Stromal cell of bone marrow (primary cell): ENCODE measurements around the gene EPHA10.
"Not testable (repeated sequence)": the region's sequence is repeated elsewhere in the genome, so short reads cannot be mapped to it uniquely, and the experiment has no call there.

Experiments used
- DNase-seq: peaks from one replicate; pipeline ENCODE4 v3.0.0-alpha.2; 2012; ENCODE audit warnings: low read depth

The EPHA10 gene

GRCh38 chr1:37771440-37771839 is 6.5 kb upstream of the EPHA10 start:
- DNase-seq: not testable (repeated sequence)

GRCh38 chr1:37767488-37767887 is 2.6 kb upstream of the EPHA10 start:
- no peak for DNase-seq

- no peak for DNase-seq
Measured at GRCh38 chr1:37765916-37766664, 1.2 kb upstream of the EPHA10 start.

GRCh38 chr1:37764414-37764825 is 500 bp downstream of the EPHA10 start:
- DNase-seq: peak; percentile 3

GRCh38 chr1:37763791-37764413 is 1.0 kb downstream of the EPHA10 start:
- no peak for DNase-seq

GRCh38 chr1:37762516-37762915 is 2.4 kb downstream of the EPHA10 start:
- no peak for DNase-seq

- no peak for DNase-seq
Measured at GRCh38 chr1:37761416-37762095, 3.4 kb downstream of the EPHA10 start.

GRCh38 chr1:37759451-37759850 is 5.5 kb downstream of the EPHA10 start:
- no peak for DNase-seq

GRCh38 chr1:37755951-37756560 is 8.9 kb downstream of the EPHA10 start:
- DNase-seq: no peak

GRCh38 chr1:37755290-37755689 is 9.6 kb downstream of the EPHA10 start:
- DNase-seq: no peak

GRCh38 chr1:37753473-37754321 is 11.2 kb downstream of the EPHA10 start:
- DNase-seq: no peak

GRCh38 chr1:37752583-37753471 is 12.1 kb downstream of the EPHA10 start:
- no peak for DNase-seq

GRCh38 chr1:37752213-37752582 is 12.7 kb downstream of the EPHA10 start:
- no peak for DNase-seq

- DNase-seq: no peak
Measured at GRCh38 chr1:37748565-37748964, 16.4 kb downstream of the EPHA10 start.

- no peak for DNase-seq
Measured at GRCh38 chr1:37746806-37747205, 18.1 kb downstream of the EPHA10 start.

- DNase-seq: no peak
Measured at GRCh38 chr1:37741662-37742061, 23.3 kb downstream of the EPHA10 start.

- peak; percentile 2 for DNase-seq
Measured at GRCh38 chr1:37741130-37741529, 23.8 kb downstream of the EPHA10 start.

- no peak for DNase-seq
Measured at GRCh38 chr1:37739222-37739621, 25.7 kb downstream of the EPHA10 start.

GRCh38 chr1:37738619-37739018 is 26.3 kb downstream of the EPHA10 start:
- not testable (repeated sequence) for DNase-seq

GRCh38 chr1:37737975-37738374 is 26.9 kb downstream of the EPHA10 start:
- not testable (repeated sequence) for DNase-seq
